WI38 (cell line): ENCODE data around the gene DGKA.

Experiments
- H3K4me3 ChIP-seq: 2 replicates; pipeline ENCODE4 v1.5.1; 2011; ENCODE audit warnings: low read depth, mild to moderate bottlenecking, control low read depth, low read length
- TF ChIP-seq, protein P1 (sequence below): IDR thresholded peaks from 2 replicates; pipeline ENCODE4 v1.5.1; 2012; ENCODE audit warnings: low read depth, mild to moderate bottlenecking, control low read depth, low read length

Gene DGKA

DNA sequence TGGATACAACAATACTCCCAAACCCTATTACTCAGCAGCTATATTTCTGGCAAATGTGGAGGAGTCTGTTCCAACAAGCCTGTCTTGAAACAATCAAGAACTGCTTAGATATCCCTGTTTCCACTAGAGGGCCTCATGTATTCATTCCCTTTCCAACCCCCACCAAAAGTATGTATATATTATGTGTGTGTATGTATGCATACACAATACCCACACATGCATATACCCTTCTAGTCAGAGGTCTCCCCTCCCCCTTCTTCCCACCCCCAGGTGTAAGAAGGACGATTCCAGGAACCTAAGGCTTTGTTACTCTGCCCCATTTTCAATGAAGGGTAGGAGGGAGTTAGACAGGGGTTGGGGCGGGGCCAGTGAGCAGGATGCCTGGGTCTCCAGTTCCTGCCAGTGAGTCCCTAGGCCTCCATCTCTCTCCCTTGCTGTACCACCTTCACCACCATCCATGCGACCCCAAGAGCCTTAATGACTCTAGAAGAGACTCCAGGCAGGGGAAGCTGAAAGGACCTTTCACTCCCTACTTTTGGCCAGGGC lies at the start of gene DGKA:
Gene DGKA, plus strand, starts transcription at position 392 of the 546 bp plus-strand sequence. CDS start 5,342 bp downstream, outside the sequence.
- TF ChIP-seq, protein P1, sequence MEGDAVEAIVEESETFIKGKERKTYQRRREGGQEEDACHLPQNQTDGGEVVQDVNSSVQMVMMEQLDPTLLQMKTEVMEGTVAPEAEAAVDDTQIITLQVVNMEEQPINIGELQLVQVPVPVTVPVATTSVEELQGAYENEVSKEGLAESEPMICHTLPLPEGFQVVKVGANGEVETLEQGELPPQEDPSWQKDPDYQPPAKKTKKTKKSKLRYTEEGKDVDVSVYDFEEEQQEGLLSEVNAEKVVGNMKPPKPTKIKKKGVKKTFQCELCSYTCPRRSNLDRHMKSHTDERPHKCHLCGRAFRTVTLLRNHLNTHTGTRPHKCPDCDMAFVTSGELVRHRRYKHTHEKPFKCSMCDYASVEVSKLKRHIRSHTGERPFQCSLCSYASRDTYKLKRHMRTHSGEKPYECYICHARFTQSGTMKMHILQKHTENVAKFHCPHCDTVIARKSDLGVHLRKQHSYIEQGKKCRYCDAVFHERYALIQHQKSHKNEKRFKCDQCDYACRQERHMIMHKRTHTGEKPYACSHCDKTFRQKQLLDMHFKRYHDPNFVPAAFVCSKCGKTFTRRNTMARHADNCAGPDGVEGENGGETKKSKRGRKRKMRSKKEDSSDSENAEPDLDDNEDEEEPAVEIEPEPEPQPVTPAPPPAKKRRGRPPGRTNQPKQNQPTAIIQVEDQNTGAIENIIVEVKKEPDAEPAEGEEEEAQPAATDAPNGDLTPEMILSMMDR = peak; percentile 46; the same call in 1 of the 2 replicates
- H3K4me3 ChIP-seq = peak within 1 kb of the TSS; percentile 89

DNA sequence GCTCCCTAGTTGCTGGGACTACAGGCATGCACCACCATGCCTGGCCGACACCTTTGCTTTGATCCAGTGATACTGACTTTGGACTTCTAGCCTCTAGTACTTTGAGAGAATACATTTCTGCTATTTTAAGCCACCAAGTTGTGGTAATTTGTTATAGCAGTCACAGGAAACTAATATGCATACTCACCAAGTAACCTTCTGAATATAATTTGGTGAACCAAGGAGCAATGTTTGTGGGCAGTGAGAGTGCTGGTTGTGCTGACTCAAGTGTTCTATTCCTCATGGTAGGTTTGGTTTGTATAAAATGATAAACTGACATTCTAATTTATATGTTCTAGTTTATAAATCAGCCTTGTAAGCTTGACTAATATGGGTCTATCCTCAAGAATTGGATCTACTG lies 45.8 kb upstream of the DGKA start:
- TF ChIP-seq, protein P1 = no peak
- no peak overlapping the region for H3K4me3 ChIP-seq

DNA sequence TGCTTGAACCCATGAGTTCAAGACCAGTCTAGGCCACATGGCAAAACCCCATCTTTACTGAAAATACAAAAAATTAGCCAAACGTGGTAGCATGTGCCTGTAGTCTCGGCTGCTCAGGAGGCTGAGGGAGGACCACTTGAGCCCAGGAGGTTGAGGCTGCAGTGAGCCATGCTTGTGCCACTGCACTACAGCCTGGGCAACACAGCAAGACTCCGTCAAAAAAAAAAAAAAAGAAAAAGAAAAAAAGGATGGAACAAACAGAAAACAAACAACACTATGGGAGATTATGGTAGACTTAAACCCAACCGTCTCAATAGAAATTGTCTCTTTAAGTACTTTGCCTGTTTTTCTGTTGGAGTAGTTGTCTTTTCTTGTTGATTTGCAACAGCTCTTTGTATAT lies 39.7 kb upstream of the DGKA start:
- TF ChIP-seq, protein P1 = no peak
- no peak overlapping the region for H3K4me3 ChIP-seq

DNA sequence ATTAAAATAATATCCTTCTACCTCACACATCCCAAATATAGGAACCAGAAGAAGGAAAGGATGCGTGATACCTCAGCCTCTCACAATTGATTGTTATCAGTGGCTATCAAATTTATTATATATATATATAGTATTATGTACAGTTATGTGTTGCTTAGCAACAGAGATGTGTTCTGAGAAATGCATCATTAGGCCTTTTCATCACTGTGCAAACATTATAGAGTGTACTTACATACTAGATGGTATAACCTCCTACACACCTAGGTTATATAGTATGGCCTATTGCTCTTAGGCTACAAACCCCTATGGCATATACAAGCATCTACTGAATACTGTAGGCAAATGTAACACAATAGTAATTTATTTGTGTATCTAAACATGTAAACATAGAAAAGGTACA lies 37.2 kb upstream of the DGKA start:
- TF ChIP-seq, protein P1 = no peak

DNA sequence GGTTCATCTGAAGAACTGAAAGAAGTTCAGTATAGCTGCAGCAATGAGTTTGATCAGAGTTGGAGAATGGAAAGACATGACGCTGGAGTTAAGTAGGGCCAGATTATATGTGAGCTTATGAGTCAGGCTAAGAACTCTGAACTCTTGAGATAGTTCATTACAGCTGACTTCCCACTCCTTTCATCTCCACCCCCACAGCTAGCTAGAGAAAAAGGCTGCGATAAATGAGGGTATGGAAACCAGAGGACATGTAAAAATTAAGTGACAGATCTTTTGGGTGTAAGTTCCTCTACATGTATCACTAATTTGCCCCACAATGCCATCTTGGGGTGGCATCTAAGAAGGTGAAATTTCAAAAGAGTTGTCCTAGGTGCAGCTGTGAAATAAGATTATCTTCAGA lies 31.9 kb upstream of the DGKA start:
- TF ChIP-seq, protein P1 = no peak
- no peak overlapping the region for H3K4me3 ChIP-seq

More for the DNA sequence above, 37.2 kb upstream of the DGKA start:
- H3K4me3 ChIP-seq = no peak overlapping the region

DNA sequence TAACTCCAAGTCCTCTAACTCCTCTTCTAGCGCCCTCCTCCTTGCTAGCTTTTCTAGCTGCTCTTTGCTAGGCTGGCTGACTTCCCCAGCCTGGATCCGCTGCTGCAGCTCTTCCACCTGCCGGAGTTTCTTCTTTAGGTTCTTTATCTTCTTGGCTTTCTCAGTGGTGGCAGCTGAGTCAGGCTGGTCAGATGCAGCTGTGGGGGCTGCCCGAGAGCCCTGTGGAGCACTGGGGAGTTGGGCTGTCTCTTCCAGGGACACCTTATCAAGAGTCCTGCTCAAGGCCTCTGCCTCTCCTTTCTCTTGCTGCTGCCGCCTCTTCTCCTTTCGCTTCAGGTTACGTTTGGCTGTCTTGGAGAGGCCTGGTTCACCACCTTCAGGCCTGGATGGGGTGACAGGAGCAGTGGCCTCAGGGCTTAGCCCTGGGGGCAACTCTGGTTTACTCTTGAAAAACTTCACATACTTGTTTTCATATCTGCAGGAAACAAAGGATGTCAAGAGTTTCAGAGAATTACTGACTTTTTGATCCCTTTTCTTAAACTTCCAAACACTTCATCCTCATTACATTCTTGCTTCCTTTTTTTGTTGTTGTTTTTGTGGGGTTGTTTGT lies 29.0 kb upstream of the DGKA start:
- TF ChIP-seq, protein P1 = no peak
- no peak overlapping the region for H3K4me3 ChIP-seq

DNA sequence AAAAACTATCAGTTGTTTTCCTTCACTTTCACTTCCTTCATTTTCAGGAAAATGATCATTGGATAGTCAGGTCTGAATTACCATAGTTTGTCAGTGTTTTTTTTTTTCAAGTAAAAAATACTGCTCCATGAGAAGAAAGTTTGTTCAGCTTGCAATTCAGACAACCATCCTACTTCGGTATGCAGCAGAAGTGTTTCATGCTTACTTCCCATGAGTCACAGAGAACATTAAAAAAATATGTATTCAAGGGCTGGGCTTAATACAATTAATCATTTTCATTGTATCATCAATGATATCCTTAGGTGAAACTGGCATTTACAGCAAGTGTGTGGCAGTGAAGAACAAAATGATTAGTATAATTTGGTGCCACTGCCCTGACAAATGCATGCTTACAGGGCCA lies 24.9 kb upstream of the DGKA start:
- no peak overlapping the region for H3K4me3 ChIP-seq
- TF ChIP-seq, protein P1 = no peak
